Endothelial cell of umbilical vein (primary cell): ENCODE results near the gene SFPQ. TPM values are rescaled to one million over a fixed set of nuclear protein-coding genes. Genes with fewer than 3 reads are reported as not detected.

Experiments
- BruUV-seq: library from RNA; stranded (reverse); fragments of 400-500 nt; replicated peaks from 2 replicates; lab custom pipeline; 2021; lab: Mats Ljungman, UMichigan
- CTCF ChIA-PET: fragments of 300-600, 350-600 bp; sonication (Branson Sonifier 250); formaldehyde crosslinking; loops from one replicate; lab custom pipeline; 2021; ENCODE audit warnings: antibody characterized with exemption, inconsistent platforms; lab: Charles Lee
- POLR2A ChIA-PET: fragments of 300-600, 350-600 bp; sonication (Branson Sonifier 250); formaldehyde crosslinking; loops from one replicate; lab custom pipeline; 2021; ENCODE audit warnings: antibody characterized with exemption, inconsistent platforms; lab: Charles Lee
- DNase-seq: peaks from one replicate; pipeline ENCODE4 v3.0.0-alpha.2; 2011; ENCODE audit warnings: low read depth, low spot score
- FAIRE-seq: peaks from 2 replicates; lab custom pipeline; 2011; peaks lifted over from hg19 to GRCh38; lab: Jason Lieb, UNC
- H2AFZ ChIP-seq: 2 replicates; pipeline ENCODE4 v1.6.0; 2012; ENCODE audit warnings: low read depth, low read length, control low read depth, inconsistent platforms
- H3K27ac ChIP-seq: 2 replicates; pipeline ENCODE4 v1.5.1; 2011; ENCODE audit warnings: low read depth, mild to moderate bottlenecking, control low read depth, low read length, moderate library complexity; ENCODE audit not compliant: insufficient read depth
- H3K27me3 ChIP-seq, 2 experiments: 2 replicates each; pipeline versions ENCODE4 v1.6.0 to v1.6.1; 2011; ENCODE audit warnings: low read length in 2 of 2, mixed read lengths in 1 of 2; ENCODE audit not compliant: control insufficient read depth in 2 of 2, insufficient read depth in 2 of 2
- H3K36me3 ChIP-seq, 2 experiments: 2 replicates in 1 of 2; 3 replicates in 1 of 2; pipeline ENCODE4 v1.5.1; 2011; ENCODE audit warnings: low read length in 2 of 2, mild to moderate bottlenecking in 1 of 2, moderate library complexity in 1 of 2; ENCODE audit not compliant: control insufficient read depth in 2 of 2, insufficient read depth in 2 of 2; ENCODE audit errors: extremely low read depth in 1 of 2
- H3K4me1 ChIP-seq: 3 replicates; pipeline ENCODE4 v1.5.1; 2011; ENCODE audit warnings: mild to moderate bottlenecking, low read length; ENCODE audit not compliant: control insufficient read depth, insufficient read depth; ENCODE audit errors: extremely low read depth
- H3K4me2 ChIP-seq: 2 replicates; pipeline ENCODE4 v1.6.1; 2011; ENCODE audit warnings: low read length, control low read depth, mixed read lengths; ENCODE audit not compliant: insufficient read depth
- H3K4me3 ChIP-seq, 3 experiments: fragments of 200-600 bp in 1 of 3; sonication (generic), shearing (Covaris generic) in 1 of 3; replicated peaks in 1 of 3; 2 replicates each; pipeline ENCODE4 v1.5.1; 2011 to 2016; ENCODE audit warnings: control low read depth in 3 of 3, low read length in 3 of 3, mild to moderate bottlenecking in 2 of 3, inconsistent platforms in 1 of 3, low read depth in 1 of 3, moderate library complexity in 1 of 3; ENCODE audit not compliant: insufficient read depth in 1 of 3
- H3K79me2 ChIP-seq: 2 replicates; pipeline ENCODE4 v1.6.0; 2012; ENCODE audit warnings: low read length, inconsistent platforms; ENCODE audit not compliant: control insufficient read depth, insufficient read depth
- H3K9ac ChIP-seq: replicated peaks from 2 replicates; pipeline ENCODE3; 2011; ENCODE audit warnings: low read length, control low read depth; ENCODE audit not compliant: insufficient read depth; ENCODE audit errors: extremely low read depth
- H3K9me1 ChIP-seq: replicated peaks from 3 replicates; pipeline ENCODE4 v1.6.0; 2011; ENCODE audit warnings: mild to moderate bottlenecking, low read length; ENCODE audit not compliant: control insufficient read depth, insufficient read depth; ENCODE audit errors: extremely low read depth
- H3K9me3 ChIP-seq: replicated peaks from 2 replicates; pipeline ENCODE4 v1.5.1; 2012; ENCODE audit warnings: low read length, inconsistent platforms; ENCODE audit not compliant: control insufficient read depth, insufficient read depth
- H4K20me1 ChIP-seq: replicated peaks from 2 replicates; pipeline ENCODE3; 2011; ENCODE audit warnings: mild to moderate bottlenecking, low read length; ENCODE audit not compliant: control insufficient read depth, insufficient read depth; ENCODE audit errors: extremely low read depth
- EZH2 ChIP-seq: IDR thresholded peaks from 2 replicates; pipeline ENCODE4 v1.6.1; 2012; ENCODE audit warnings: borderline replicate concordance, low read depth, mild to moderate bottlenecking, moderate library complexity, low read length, inconsistent platforms; ENCODE audit not compliant: severe bottlenecking
- FOS ChIP-seq: IDR thresholded peaks from 2 replicates; pipeline ENCODE4 v1.6.1; 2011; ENCODE audit warnings: mild to moderate bottlenecking, low read length, moderate library complexity, borderline replicate concordance; ENCODE audit not compliant: insufficient read depth
- GATA2 ChIP-seq: IDR thresholded peaks from 2 replicates; pipeline ENCODE4 v1.7.0; 2011; ENCODE audit warnings: low read depth, mild to moderate bottlenecking, moderate library complexity, mixed read lengths, low read length; ENCODE audit not compliant: insufficient read length, insufficient read depth
- JUN ChIP-seq: IDR thresholded peaks from 2 replicates; pipeline ENCODE4 v1.6.1; 2011; ENCODE audit warnings: borderline replicate concordance, low read depth; ENCODE audit not compliant: insufficient read length, insufficient read depth
- MAX ChIP-seq: IDR thresholded peaks from 2 replicates; pipeline ENCODE4 v1.6.1; 2011; ENCODE audit not compliant: insufficient read depth, insufficient read length
- MYC ChIP-seq: IDR thresholded peaks from one replicate; pipeline ENCODE4 v1.6.1; 2011; ENCODE audit warnings: mild to moderate bottlenecking, low read depth, low read length
- POLR2A ChIP-seq: IDR thresholded peaks from 2 replicates; pipeline ENCODE4 v1.6.1; 2012; ENCODE audit warnings: low read depth, mild to moderate bottlenecking, control low read depth, low read length
- POLR2AphosphoS5 ChIP-seq: IDR thresholded peaks from 2 replicates; pipeline ENCODE4 v1.6.1; 2012; ENCODE audit warnings: low read depth, mild to moderate bottlenecking, control low read depth, low read length, moderate library complexity; ENCODE audit not compliant: insufficient read depth
- dilution Hi-C: fragments of 300-500 bp; cut with MboI; formaldehyde crosslinking; loops from one replicate; pipeline ENCODE4 v1.15.0; 2019; ENCODE audit warnings: low sequenced_read_pairs; ENCODE audit not compliant: extremely low pct_ligation_motif_present
- intact Hi-C: fragments of 100-400 bp; cut with micrococcal nuclease; formaldehyde crosslinking; loops from one replicate; pipeline ENCODE4 v1.10.0; 2022
- polyA plus RNA-seq, 4 experiments: library from polyadenylated mRNA; depleted of rRNA in 3 of 4; stranded (reverse) in 3 of 4; unstranded in 1 of 4; fragments of >200 nt; gene quantifications; 2 replicates each; pipeline versions ENCODE4 v1.2.1 to v1.2.3, GENCODE V29; 2011 to 2012; ENCODE audit warnings: missing spikeins in 1 of 4
- total RNA-seq: library from RNA; stranded (reverse); gene quantifications from 2 replicates; pipeline ENCODE4 v1.2.3, GENCODE V29; 2021
- TF ChIP-seq, protein P1 (sequence below), 2 donors: IDR thresholded peaks; 1 replicate in 1 of 2; 2 replicates in 1 of 2; pipeline ENCODE4 v1.5.1; 2011; ENCODE audit warnings: low read length in 2 of 2, mild to moderate bottlenecking in 2 of 2, moderate library complexity in 2 of 2, control low read depth in 1 of 2, inconsistent platforms in 1 of 2, low read depth in 1 of 2; ENCODE audit not compliant: insufficient read depth in 1 of 2; ENCODE audit errors: extremely low read depth in 1 of 2

Gene SFPQ
- total and polyA plus RNA-seq, 2 donors (not counting 3 experiments of a cell fraction or from before 2014, with no cell fraction given): 100 to 415 TPM

DNA sequence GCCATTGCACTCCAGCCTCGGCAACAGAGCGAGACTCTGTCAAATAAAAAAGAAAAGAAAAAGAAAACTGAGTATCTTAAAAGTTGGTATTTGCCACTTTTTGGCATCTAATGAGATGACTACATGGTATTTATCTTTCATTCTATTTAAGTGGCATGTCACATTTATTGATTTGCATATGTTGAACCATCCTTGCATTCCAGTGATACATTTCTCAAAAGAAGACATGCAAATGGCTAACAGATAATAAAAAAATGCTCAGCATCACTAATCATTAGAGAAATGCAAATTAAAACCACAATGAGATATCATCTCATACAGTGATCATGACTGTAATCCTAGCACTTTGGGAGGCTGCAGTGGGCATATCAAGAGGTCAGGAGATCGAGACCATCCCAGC is 28.1 kb downstream of the SFPQ start:
- DNase-seq (no peak), FAIRE-seq (no peak)
- no TSS peak for BruUV-seq
- H3K27me3 ChIP-seq: no peaks in the 10 kb centered on the region
- no peak overlapping the region for H3K9ac ChIP-seq
- dilution Hi-C loops: loop anchor here (25.0 kb wide), 1 partner anchor 178 kb away; the partner anchor contains the start of gene TMEM35B
- no peak overlapping the region for H2AFZ ChIP-seq
- H3K4me1 ChIP-seq: no peaks in the 10 kb centered on the region
- H3K9me3 ChIP-seq: no peaks in the 10 kb centered on the region
- no peak overlapping the region for H3K4me2 ChIP-seq
- POLR2A ChIA-PET: no interaction called here
- H3K36me3 ChIP-seq: no peaks in the 10 kb centered on the region
- TF ChIP-seq EZH2 (no peak), POLR2AphosphoS5 (no peak)
- no peak overlapping the region for H3K4me3 ChIP-seq
- no peaks in the 10 kb centered on the region for H3K79me2 ChIP-seq
- CTCF ChIA-PET: no interaction called here
- no peak overlapping the region for H3K27ac ChIP-seq
- intact Hi-C loops: no loop called here
- no peaks in the 10 kb centered on the region for H4K20me1 ChIP-seq
- H3K9me1 ChIP-seq: no peaks in the 10 kb centered on the region

- H2AFZ ChIP-seq: no peak overlapping the region
- dilution Hi-C loops: loop anchor here (25.0 kb wide), 1 partner anchor 164 kb away; the partner anchor contains the start of gene TMEM35B
- H3K4me1 ChIP-seq: no peaks in the 10 kb centered on the region
- intact Hi-C loops: no loop called here
- H3K9ac ChIP-seq: no peak overlapping the region
- no peaks in the 10 kb centered on the region for H3K9me3 ChIP-seq
- no peaks in the 10 kb centered on the region for H3K79me2 ChIP-seq
- H3K4me2 ChIP-seq: no peak overlapping the region
- no peaks in the 10 kb centered on the region for H4K20me1 ChIP-seq
- H3K9me1 ChIP-seq: no peaks in the 10 kb centered on the region
- BruUV-seq: no TSS peak
- no peak for TF ChIP-seq EZH2
- no peak for TF ChIP-seq MYC
- no peak for TF ChIP-seq POLR2A
- no peak for TF ChIP-seq MAX
- TF ChIP-seq GATA2: no peak
- no peak for TF ChIP-seq POLR2AphosphoS5
- TF ChIP-seq, protein P1, sequence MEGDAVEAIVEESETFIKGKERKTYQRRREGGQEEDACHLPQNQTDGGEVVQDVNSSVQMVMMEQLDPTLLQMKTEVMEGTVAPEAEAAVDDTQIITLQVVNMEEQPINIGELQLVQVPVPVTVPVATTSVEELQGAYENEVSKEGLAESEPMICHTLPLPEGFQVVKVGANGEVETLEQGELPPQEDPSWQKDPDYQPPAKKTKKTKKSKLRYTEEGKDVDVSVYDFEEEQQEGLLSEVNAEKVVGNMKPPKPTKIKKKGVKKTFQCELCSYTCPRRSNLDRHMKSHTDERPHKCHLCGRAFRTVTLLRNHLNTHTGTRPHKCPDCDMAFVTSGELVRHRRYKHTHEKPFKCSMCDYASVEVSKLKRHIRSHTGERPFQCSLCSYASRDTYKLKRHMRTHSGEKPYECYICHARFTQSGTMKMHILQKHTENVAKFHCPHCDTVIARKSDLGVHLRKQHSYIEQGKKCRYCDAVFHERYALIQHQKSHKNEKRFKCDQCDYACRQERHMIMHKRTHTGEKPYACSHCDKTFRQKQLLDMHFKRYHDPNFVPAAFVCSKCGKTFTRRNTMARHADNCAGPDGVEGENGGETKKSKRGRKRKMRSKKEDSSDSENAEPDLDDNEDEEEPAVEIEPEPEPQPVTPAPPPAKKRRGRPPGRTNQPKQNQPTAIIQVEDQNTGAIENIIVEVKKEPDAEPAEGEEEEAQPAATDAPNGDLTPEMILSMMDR (IDR thresholded peaks at IDR 0.05; ENCODE audit: extremely low read depth in 1 of 2, insufficient read depth in 1 of 2, low read depth in 1 of 2, low read length in 2 of 2): no peak
- no peak for TF ChIP-seq JUN
- no peak for TF ChIP-seq FOS
- H3K27me3 ChIP-seq: no peaks in the 10 kb centered on the region
- no peak overlapping the region for H3K4me3 ChIP-seq
- ChIA-PET POLR2A (no interaction called here), CTCF (no interaction called here)
- H3K27ac ChIP-seq: no peak overlapping the region
- FAIRE-seq (no peak), DNase-seq (no peak)
- no peaks in the 10 kb centered on the region for H3K36me3 ChIP-seq
These were observed 41.7 kb downstream of the SFPQ start for GRCh38 chr1:35151220-35151619.
